MM.1S (cell line): Measurements from ENCODE around the gene CLDN19.

Source experiments
- EZH2phosphoT487 ChIP-seq: fragments of 300-600 bp; sonication (generic); IDR thresholded peaks from 2 replicates; pipeline ENCODE4 v1.6.1; 2018; ENCODE audit warnings: antibody characterized with exemption, low read length
- TF ChIP-seq, protein P1 (sequence below): fragments of 300-600 bp; sonication (generic); IDR thresholded peaks from 2 replicates; pipeline ENCODE4 v1.5.1; 2016; ENCODE audit warnings: antibody characterized with exemption, low read length, mixed read lengths

DNA sequence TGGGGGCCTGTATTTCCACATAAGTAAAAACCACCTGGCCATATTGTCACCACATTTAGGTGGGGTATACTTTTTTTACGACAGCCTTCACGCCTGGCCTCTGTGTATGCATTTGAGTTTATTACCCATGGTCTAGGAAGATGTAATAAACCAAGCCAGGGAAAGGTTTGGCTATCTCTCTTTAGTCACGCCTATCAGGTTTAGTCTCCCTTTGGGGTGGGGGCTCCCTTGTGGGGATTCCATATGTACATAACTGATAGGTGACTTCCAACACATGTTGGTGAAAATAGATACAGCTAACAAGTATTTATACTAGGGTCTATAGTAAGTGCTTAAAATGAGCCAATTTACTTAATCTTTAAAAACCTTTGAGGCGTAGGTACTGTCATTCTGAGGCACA lies 53.6 kb downstream of the CLDN19 start:
- TF ChIP-seq, protein P1, sequence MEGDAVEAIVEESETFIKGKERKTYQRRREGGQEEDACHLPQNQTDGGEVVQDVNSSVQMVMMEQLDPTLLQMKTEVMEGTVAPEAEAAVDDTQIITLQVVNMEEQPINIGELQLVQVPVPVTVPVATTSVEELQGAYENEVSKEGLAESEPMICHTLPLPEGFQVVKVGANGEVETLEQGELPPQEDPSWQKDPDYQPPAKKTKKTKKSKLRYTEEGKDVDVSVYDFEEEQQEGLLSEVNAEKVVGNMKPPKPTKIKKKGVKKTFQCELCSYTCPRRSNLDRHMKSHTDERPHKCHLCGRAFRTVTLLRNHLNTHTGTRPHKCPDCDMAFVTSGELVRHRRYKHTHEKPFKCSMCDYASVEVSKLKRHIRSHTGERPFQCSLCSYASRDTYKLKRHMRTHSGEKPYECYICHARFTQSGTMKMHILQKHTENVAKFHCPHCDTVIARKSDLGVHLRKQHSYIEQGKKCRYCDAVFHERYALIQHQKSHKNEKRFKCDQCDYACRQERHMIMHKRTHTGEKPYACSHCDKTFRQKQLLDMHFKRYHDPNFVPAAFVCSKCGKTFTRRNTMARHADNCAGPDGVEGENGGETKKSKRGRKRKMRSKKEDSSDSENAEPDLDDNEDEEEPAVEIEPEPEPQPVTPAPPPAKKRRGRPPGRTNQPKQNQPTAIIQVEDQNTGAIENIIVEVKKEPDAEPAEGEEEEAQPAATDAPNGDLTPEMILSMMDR, result no peak
- TF ChIP-seq EZH2phosphoT487, result no peak
